Astrocyte (in vitro differentiated cells and primary cell): ENCODE data around the gene SLC6A4.

Experiments
- EZH2 ChIP-seq: IDR thresholded peaks from 2 replicates; pipeline ENCODE4 v1.6.1; 2012; ENCODE audit warnings: mild to moderate bottlenecking, low read length, inconsistent platforms; ENCODE audit not compliant: insufficient read depth
- TF ChIP-seq, protein P1 (sequence below): IDR thresholded peaks from 2 replicates; pipeline ENCODE4 v1.5.1; 2011; ENCODE audit warnings: low read depth, mild to moderate bottlenecking, inconsistent platforms, low read length, moderate library complexity; ENCODE audit not compliant: insufficient read depth

DNA sequence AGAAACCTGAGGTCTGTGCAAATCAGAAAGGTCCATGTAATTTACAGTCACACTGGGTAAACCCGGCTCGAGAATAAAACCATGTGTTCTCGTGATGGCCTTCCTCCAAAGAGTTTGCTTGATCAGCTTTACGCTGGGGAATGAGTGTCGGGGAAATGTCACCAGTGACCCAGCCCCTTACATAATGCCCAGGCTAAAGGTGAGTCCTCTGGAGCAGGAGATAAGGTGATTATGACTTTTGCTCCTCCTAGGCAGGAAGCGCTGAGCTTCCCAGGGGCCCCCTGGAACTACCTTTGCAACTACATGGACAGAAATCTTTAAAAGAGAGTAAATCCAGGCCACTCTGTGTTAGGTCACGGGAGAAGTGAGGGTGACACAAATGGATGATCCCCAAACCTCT, 15.7 kb downstream of the SLC6A4 start:
- TF ChIP-seq, protein P1, sequence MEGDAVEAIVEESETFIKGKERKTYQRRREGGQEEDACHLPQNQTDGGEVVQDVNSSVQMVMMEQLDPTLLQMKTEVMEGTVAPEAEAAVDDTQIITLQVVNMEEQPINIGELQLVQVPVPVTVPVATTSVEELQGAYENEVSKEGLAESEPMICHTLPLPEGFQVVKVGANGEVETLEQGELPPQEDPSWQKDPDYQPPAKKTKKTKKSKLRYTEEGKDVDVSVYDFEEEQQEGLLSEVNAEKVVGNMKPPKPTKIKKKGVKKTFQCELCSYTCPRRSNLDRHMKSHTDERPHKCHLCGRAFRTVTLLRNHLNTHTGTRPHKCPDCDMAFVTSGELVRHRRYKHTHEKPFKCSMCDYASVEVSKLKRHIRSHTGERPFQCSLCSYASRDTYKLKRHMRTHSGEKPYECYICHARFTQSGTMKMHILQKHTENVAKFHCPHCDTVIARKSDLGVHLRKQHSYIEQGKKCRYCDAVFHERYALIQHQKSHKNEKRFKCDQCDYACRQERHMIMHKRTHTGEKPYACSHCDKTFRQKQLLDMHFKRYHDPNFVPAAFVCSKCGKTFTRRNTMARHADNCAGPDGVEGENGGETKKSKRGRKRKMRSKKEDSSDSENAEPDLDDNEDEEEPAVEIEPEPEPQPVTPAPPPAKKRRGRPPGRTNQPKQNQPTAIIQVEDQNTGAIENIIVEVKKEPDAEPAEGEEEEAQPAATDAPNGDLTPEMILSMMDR = no peak
- TF ChIP-seq EZH2 = no peak
